NCI-H146 treated with DMSO at 0.1 percent for 48 hours (cell line): ENCODE data around the gene SSBP3.
A peak's percentile ranks its signal among the peaks of the same experiment; 100 is the strongest.
"Not testable (repeated sequence)": the region's sequence is repeated elsewhere in the genome, so short reads cannot be mapped to it uniquely, and the experiment has no call there.

Experiments used
- DNase-seq: peaks from one replicate; lab custom pipeline; 2025; ENCODE audit not compliant: unreplicated experiment; lab: John Stamatoyannopoulos, UW

Gene SSBP3

DNA sequence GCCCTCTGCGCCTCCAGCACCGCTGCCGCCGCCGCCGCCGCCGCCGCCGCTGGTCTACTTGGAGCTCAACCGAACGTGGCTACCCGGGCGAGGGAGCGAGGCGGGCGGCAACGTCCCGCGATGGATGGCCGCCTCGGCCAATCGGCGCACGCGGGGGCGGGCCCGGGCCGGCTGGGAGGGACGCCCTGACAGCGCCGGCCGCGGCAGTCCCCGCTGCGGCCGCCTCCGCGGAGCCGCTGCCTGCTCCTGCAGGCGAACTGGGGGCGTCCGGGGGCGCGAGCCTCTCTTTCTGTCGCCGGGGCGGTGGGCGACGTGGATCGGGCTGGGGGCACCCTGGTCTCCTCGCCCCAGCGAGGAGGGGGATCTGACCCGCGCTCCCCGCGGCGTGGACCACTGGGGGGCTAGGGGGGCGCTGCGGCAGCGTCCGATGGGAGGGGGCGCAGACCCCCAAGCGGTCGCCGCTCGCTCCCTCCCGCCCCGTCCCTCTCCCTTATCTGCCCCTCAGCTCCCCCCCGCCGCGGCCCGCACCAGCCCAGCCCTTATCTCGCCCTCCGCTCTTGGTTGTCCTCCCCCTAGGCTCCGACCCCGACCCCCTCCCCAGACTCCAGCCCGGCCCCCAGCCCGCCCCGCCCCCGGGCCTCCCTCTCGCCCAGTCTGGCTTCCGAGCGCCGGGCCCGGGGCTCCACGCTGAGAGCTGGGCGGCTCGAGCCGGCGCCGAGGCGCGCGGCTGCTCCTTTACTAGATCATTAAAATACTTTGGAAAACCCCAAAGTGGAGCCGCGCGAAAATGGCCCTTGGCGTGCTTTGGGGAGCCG lies at the start of gene SSBP3:
Gene SSBP3, minus strand, starts transcription at position 56 of the 815 bp plus-strand sequence.
- peak; percentile 83 for DNase-seq

- no peak for DNase-seq
Measured at GRCh38 chr1:54453509-54453908, 47.3 kb upstream of the SSBP3 start.

DNA sequence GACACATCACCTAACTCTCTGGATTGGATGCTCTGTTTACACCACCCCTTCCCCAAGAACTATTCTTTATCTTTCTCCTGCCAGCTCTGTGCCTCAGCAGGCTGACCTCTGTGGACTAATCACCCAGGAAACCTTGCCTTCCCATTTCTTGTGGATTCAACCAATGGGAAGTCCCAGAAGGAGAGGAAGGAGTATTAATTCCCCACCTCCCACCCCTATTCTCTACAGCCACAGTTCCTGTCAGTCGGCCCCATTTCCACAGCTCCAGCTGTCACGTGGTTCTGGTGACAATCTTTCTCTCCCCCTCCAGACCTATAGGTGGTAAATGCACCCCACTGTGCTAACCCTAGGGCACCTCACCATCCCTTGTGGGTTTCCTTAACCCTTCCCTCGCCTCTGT lies 46.8 kb upstream of the SSBP3 start:
- DNase-seq: no peak

- not testable (repeated sequence) for DNase-seq
Measured at GRCh38 chr1:54449431-54449830, 43.2 kb upstream of the SSBP3 start.

GRCh38 chr1:54448801-54449200 lies 42.6 kb upstream of the SSBP3 start:
- not testable (repeated sequence) for DNase-seq

DNA sequence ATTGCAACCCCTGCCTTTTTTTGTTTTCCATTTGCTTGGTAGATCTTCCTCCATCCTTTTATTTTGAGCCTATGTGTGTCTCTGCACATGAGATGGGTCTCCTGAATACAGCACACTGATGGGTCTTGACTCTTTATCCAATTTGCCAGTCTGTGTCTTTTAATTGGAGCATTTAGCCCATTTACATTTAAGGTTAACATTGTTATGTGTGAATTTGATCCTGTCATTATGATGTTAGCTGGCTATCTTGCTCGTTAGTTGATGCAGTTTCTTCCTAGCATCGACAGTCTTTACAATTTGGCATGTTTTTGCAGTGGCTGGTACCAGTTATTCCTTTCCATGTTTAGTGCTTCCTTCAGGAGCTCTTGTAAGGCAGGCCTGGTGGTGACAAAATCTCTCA lies 40.9 kb upstream of the SSBP3 start:
- not testable (repeated sequence) for DNase-seq

- no peak for DNase-seq
Measured at GRCh38 chr1:54442185-54442584, 36.0 kb upstream of the SSBP3 start.

- DNase-seq: no peak
Measured at GRCh38 chr1:54439550-54440223, 33.5 kb upstream of the SSBP3 start.

DNA sequence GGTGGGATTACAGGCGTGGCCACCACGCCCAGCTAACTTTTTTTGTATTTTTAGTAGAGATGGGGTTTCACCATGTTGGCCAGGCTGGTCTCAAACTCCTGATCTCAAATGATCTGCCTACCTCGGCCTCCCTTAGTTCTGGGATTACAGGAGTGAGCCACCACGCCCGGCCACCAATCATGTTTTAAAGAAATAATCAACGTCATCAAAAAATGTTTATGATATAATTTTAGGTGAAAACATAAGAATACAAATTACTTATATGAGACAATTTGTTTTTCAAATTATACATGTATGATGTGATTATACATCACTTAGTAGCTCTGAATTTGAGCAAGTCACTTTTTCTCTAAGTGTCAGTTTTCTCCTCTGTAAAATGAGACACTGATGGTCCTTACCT lies 31.6 kb upstream of the SSBP3 start:
- no peak for DNase-seq

- no peak for DNase-seq
Measured at GRCh38 chr1:54436826-54437225, 30.6 kb upstream of the SSBP3 start.

DNA sequence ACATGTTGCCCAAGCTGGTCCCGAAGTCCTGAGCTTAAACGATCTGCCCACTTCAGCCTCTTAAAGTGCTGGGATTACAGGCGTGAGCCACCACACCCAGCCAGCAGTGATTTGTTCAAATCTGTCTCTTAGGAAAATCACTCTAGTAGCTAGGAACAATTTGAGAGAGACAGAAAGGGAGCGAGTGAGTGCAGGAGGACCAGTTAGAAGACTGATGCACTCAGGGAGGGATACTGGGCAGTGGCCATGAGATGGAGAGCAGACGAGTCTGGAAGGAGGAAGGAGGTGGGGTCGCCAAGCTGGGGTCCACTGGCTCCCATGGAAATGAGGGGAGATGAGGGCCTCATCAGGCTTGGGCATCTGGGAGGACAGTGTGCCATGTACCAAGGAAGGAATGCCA lies 23.6 kb upstream of the SSBP3 start:
- no peak for DNase-seq

GRCh38 chr1:54428837-54429518 lies 22.8 kb upstream of the SSBP3 start:
- no peak for DNase-seq

DNA sequence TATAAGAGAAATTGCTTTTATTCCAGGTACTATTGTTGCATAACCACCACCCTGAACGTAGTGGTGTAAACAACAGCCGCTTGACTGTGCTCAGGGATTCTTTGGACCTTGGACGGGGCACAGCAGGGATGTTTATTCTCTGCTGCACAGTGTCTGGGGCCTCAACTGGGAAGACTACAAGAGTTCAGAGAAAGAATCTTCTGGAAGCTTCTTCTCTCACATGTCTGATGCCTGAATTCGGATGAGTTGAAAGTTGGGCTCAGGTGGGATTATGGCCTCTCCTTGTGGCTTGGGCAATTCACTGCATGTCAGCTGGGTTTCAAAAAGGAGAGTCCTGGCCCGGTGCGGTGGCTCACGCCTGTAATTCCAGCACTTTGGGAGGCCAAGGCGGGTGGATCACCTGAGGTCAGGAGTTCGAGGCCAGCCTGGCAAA lies 19.0 kb upstream of the SSBP3 start:
- no peak for DNase-seq

GRCh38 chr1:54424398-54424797 lies 18.2 kb upstream of the SSBP3 start:
- no peak for DNase-seq

DNA sequence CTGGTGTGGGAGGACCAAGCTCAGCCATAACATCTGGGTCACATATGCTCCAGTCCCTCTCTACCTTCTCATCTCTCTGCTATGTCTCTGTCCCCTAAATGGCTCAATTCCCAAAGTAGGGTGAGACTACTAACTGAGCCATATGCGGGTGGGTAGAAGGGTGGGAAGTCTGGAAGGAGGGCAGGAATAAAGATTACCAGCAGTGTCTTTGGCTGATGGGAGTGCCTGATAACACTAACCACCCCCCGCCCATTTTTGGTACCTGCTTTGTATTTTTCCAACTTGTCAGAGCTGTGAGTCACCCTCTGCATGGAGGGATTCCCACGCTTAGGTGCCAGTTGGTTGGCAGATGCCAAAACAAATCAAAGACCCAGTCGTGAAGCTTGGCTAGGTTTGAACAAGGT lies 14.9 kb upstream of the SSBP3 start:
- DNase-seq: no peak

DNA sequence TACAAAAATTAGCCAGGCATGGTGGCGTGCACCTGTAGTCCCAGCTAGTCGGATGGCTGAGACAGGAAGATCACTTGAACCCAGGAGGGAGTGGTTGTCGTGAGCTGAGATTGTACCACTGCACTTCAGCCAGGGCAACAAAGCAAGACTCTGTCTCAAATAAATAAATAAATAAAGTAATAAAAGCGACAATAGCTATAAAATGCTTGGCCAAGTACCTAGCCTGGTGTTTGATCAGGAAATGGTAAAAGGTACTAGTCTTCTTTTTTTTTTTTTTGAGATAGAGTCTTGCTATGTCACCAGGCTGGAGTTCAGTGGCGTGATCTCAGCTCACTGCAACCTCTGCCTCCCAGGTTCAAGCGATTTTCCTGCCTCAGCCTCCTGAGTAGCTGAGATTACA lies 12.4 kb upstream of the SSBP3 start:
- not testable (repeated sequence) for DNase-seq

GRCh38 chr1:54417123-54417522 lies 10.9 kb upstream of the SSBP3 start:
- DNase-seq: no peak

DNA sequence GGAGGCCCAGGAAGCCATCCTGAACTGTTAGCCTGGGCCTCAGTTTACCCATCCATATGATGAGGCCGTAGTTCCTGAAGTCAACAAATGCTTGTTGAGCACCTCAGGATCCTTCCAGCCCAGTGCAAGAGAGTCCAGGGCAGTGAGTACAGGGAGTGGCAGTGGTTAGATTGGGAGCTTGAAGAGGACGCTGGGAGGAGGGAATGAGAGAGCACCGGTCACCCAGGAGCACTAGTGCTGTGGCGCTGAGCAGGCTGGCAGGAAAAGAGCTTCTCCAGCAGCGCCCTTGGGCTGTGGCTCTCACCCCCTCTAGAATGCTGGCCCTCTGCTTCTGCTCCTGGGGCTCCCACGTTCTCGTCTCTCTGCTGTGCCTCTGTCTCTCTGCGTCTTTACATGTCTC lies 10.2 kb upstream of the SSBP3 start:
- no peak for DNase-seq

GRCh38 chr1:54415991-54416390 lies 9.8 kb upstream of the SSBP3 start:
- DNase-seq: no peak

GRCh38 chr1:54415533-54415932 lies 9.3 kb upstream of the SSBP3 start:
- no peak for DNase-seq

DNA sequence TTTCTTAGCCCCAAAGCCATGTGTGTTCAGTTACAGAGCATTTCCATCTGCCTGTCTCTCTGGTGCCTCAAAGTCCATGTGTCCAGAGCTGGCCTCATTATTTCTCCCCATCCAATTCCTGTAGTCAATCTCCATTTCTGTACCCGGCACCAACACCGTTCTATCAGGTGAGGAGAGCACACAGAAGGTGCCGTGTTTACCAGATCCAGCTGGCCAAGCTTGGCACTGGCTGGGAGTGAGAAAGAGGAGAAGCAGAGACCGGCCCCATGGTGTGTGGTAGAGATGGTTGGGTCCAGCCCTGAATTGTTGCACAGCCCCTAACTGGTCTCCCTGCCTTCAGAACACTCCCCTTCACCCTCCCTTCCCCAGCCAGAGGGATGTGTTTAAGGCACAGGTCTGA lies 7.5 kb upstream of the SSBP3 start:
- DNase-seq: no peak

GRCh38 chr1:54413295-54413694 lies 7.1 kb upstream of the SSBP3 start:
- no peak for DNase-seq
